Heart left ventricle (tissue), 13 donors: ENCODE data around the gene CTU2.

Experiments
- POLR2A ChIP-seq, 2 donors: fragments of 450-650 bp; IDR thresholded peaks; one replicate each; pipeline ENCODE4 v1.6.1; 2017; ENCODE audit warnings: antibody characterized with exemption in 2 of 2, mild to moderate bottlenecking in 2 of 2, moderate library complexity in 2 of 2
- TF ChIP-seq, protein P1 (sequence below), 12 donors: fragments of 200-600 bp; sonication (generic) in 4 of 12; IDR thresholded peaks; one replicate each; pipeline versions ENCODE4 v1.5.0 to v1.8.0; 2018 to 2022; ENCODE audit warnings: antibody characterized with exemption in 12 of 12, mild to moderate bottlenecking in 5 of 12
- donor health status: ischemic (EF 13 %, LVEDD 7.1; RV severe dilation, severe dysfunction).
- donor health status: DM: no; HTN: yes; CAD: no.
- donor health status: DM: no; HTN: no; CAD: no.
- donor health status: ischemic (EF 25% LVEDD 6.9; RV normal size, moderate dysfunction).
- donor health status: ischemic (EF 25% LVEDD 5.7; RV mildly dilated, moderate dysfunction).
- donor health status: ischemic (EF 35%, LVEDD 5.7; RV mildly dilated, moderate dysfunction).
- donor health status: nonischemic (EF 11% LVEDD 7.7; RV severe dilation, severe dysfunction).
- donor health status: DM: yes; HTN: yes; CAD: no.
- donor health status: PGD.
- donor health status: ischemic (EF 29% LVEDD 5.4; RV normal size, mild dysfunction).
- donor health status: nonischemic (EF 23%, LVEDD 6.1; RV moderate dilation, normal function).

DNA sequence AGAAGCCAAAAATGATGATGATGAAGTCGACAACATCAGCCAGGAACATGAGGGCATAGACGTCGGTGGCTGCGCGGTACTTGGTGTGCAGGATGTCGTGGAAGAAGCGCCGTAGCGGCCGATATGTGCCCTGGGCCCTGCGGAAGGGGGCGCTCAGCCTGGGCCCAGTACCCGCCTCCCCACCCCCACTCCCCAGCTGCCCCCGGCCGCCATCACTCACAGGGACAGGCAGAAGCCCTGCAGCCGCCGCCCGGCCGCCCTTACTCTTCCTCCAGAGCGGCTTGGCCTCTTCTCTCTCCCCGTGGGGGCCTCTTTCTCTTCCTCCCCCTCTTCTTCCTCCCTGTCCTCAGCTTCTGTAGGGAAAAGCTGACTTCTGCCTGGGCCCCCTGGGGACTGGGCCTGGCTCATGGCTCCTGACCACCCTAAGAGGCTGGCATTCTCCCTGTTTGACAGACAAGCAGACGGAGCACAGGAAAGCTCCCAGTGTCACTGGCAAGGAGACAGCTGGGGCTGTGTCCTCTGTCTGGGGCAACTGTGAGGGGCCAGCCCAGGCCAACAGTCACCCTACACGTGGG, 14.2 kb downstream of the CTU2 start:
- TF ChIP-seq, protein P1, sequence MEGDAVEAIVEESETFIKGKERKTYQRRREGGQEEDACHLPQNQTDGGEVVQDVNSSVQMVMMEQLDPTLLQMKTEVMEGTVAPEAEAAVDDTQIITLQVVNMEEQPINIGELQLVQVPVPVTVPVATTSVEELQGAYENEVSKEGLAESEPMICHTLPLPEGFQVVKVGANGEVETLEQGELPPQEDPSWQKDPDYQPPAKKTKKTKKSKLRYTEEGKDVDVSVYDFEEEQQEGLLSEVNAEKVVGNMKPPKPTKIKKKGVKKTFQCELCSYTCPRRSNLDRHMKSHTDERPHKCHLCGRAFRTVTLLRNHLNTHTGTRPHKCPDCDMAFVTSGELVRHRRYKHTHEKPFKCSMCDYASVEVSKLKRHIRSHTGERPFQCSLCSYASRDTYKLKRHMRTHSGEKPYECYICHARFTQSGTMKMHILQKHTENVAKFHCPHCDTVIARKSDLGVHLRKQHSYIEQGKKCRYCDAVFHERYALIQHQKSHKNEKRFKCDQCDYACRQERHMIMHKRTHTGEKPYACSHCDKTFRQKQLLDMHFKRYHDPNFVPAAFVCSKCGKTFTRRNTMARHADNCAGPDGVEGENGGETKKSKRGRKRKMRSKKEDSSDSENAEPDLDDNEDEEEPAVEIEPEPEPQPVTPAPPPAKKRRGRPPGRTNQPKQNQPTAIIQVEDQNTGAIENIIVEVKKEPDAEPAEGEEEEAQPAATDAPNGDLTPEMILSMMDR (IDR thresholded peaks at IDR 0.05) = no peak
- TF ChIP-seq POLR2A (IDR thresholded peaks at IDR 0.05) = no peak
